ENCODE results near the gene TRPM2. TPM values are rescaled to one million over a fixed set of nuclear protein-coding genes. Genes with fewer than 3 reads are reported as not detected.
"Not testable (repeated sequence)": the region's sequence is repeated elsewhere in the genome, so short reads cannot be mapped to it uniquely, and the experiment has no call there.

Gene TRPM2
- total and polyA plus RNA-seq, 4 experiments from 2014 or later: 0.37 to 1.7 (median 1.3) TPM; not detected in 1

GRCh38 chr21:44392916-44393315 is 39.5 kb downstream of the TRPM2 start:
- Mint-ChIP-seq H3K27me3 (no peaks in the 10 kb centered on the region), H3K4me1 (peaks cover 0 to 1% (median 0%) of the 10 kb centered on the region in 4 donors), H3K36me3 (no peaks in the 10 kb centered on the region), H3K9me3 (peaks cover 0 to 4% (median 0%) of the 10 kb centered on the region in 8 donors), H3K4me3 (no peak overlapping the region), H3K27ac (no peak overlapping the region)
- H3K4me1 ChIP-seq (ENCODE audit: insufficient read depth, low read length): no peaks in the 10 kb centered on the region
- H3K27me3 ChIP-seq (ENCODE audit: insufficient read depth, low read length): no peaks in the 10 kb centered on the region
- intact Hi-C loops (cut with micrococcal nuclease): no loop called here
- H3K36me3 ChIP-seq (ENCODE audit: insufficient read depth, low read length): no peaks in the 10 kb centered on the region
- CTCF ChIA-PET (ENCODE audit: partially characterized antibody): interaction anchor here (0.9 kb wide), 1 partner anchor 10 kb away, joined by 3 read pairs; no protein-coding TSS in a partner anchor
- H3K27ac ChIP-seq (ENCODE audit: low read depth, low read length): no peak overlapping the region
- H3K4me3 ChIP-seq (ENCODE audit: low read length in 2 of 2): no peak overlapping the region
- POLR2A ChIA-PET (ENCODE audit: partially characterized antibody): no interaction called here
- DNase-seq: no peak
- no peaks in the 10 kb centered on the region for H3K9me3 ChIP-seq (ENCODE audit: control insufficient read depth in 1 of 2, low read length in 2 of 2)

- Mint-ChIP-seq H3K9me3 (no peaks in the 10 kb centered on the region), H3K4me1 (peaks cover 0 to 1% (median 0%) of the 10 kb centered on the region in 4 donors), H3K27me3 (no peaks in the 10 kb centered on the region), H3K4me3 (no peak overlapping the region), H3K36me3 (no peaks in the 10 kb centered on the region), H3K27ac (no peak overlapping the region)
- no peaks in the 10 kb centered on the region for H3K9me3 ChIP-seq (ENCODE audit: control insufficient read depth in 1 of 2, low read length in 2 of 2)
- H3K4me3 ChIP-seq (ENCODE audit: low read length in 2 of 2): no peak overlapping the region
- DNase-seq: no peak
- H3K36me3 ChIP-seq (ENCODE audit: insufficient read depth, low read length): no peaks in the 10 kb centered on the region
- H3K27me3 ChIP-seq (ENCODE audit: insufficient read depth, low read length): no peaks in the 10 kb centered on the region
- no peak overlapping the region for H3K27ac ChIP-seq (ENCODE audit: low read depth, low read length)
- no peaks in the 10 kb centered on the region for H3K4me1 ChIP-seq (ENCODE audit: insufficient read depth, low read length)
- CTCF ChIA-PET (ENCODE audit: partially characterized antibody): interaction anchor here (0.6 kb wide), 1 partner anchor 744 kb away, joined by 3 read pairs; no protein-coding TSS in a partner anchor
- POLR2A ChIA-PET (ENCODE audit: partially characterized antibody): no interaction called here
- intact Hi-C loops (cut with micrococcal nuclease): no loop called here
These were observed 41.3 kb downstream of the TRPM2 start for GRCh38 chr21:44394733-44395132.

GRCh38 chr21:44395260-44395659 is 41.8 kb downstream of the TRPM2 start:
- no peak overlapping the region for H3K27ac ChIP-seq (ENCODE audit: low read depth, low read length)
- no peak for DNase-seq
- no peak overlapping the region for H3K4me3 ChIP-seq (ENCODE audit: low read length in 2 of 2)
- Mint-ChIP-seq H3K27me3 (no peaks in the 10 kb centered on the region), H3K4me1 (peaks cover 0 to 1% (median 0%) of the 10 kb centered on the region in 4 donors), H3K36me3 (no peaks in the 10 kb centered on the region), H3K27ac (peak overlapping the region in 1 of 7 donors; percentile 22), H3K9me3 (no peaks in the 10 kb centered on the region), H3K4me3 (no peak overlapping the region)
- no peaks in the 10 kb centered on the region for H3K4me1 ChIP-seq (ENCODE audit: insufficient read depth, low read length)
- ChIA-PET POLR2A (ENCODE audit: partially characterized antibody) (no interaction called here), CTCF (ENCODE audit: partially characterized antibody) (no interaction called here)
- no peaks in the 10 kb centered on the region for H3K9me3 ChIP-seq (ENCODE audit: control insufficient read depth in 1 of 2, low read length in 2 of 2)
- H3K36me3 ChIP-seq (ENCODE audit: insufficient read depth, low read length): no peaks in the 10 kb centered on the region
- no peaks in the 10 kb centered on the region for H3K27me3 ChIP-seq (ENCODE audit: insufficient read depth, low read length)
- intact Hi-C loops (cut with micrococcal nuclease): no loop called here

GRCh38 chr21:44396803-44397202 is 43.4 kb downstream of the TRPM2 start:
- H3K9me3 Mint-ChIP-seq; intact Hi-C loops (cut with micrococcal nuclease); H3K4me3 Mint-ChIP-seq; POLR2A ChIA-PET (ENCODE audit: partially characterized antibody); H3K27ac Mint-ChIP-seq; H3K36me3 Mint-ChIP-seq; H3K4me1 ChIP-seq (ENCODE audit: insufficient read depth, low read length); DNase-seq; CTCF ChIA-PET (ENCODE audit: partially characterized antibody); H3K27ac ChIP-seq (ENCODE audit: low read depth, low read length); H3K27me3 ChIP-seq (ENCODE audit: insufficient read depth, low read length); H3K9me3 ChIP-seq (ENCODE audit: control insufficient read depth in 1 of 2, low read length in 2 of 2); H3K4me3 ChIP-seq (ENCODE audit: low read length in 2 of 2); H3K4me1 Mint-ChIP-seq; H3K27me3 Mint-ChIP-seq; H3K36me3 ChIP-seq (ENCODE audit: insufficient read depth, low read length): not testable (repeated sequence)

- Mint-ChIP-seq H3K27me3 (no peaks in the 10 kb centered on the region), H3K27ac (no peak overlapping the region), H3K4me3 (no peak overlapping the region), H3K9me3 (no peaks in the 10 kb centered on the region), H3K4me1 (peaks cover 0 to 1% (median 0%) of the 10 kb centered on the region in 4 donors), H3K36me3 (no peaks in the 10 kb centered on the region)
- H3K9me3 ChIP-seq (ENCODE audit: control insufficient read depth in 1 of 2, low read length in 2 of 2): no peaks in the 10 kb centered on the region
- no peaks in the 10 kb centered on the region for H3K36me3 ChIP-seq (ENCODE audit: insufficient read depth, low read length)
- POLR2A ChIA-PET (ENCODE audit: partially characterized antibody): no interaction called here
- CTCF ChIA-PET (ENCODE audit: partially characterized antibody): no interaction called here
- no peak for DNase-seq
- H3K27me3 ChIP-seq (ENCODE audit: insufficient read depth, low read length): no peaks in the 10 kb centered on the region
- H3K4me1 ChIP-seq (ENCODE audit: insufficient read depth, low read length): no peaks in the 10 kb centered on the region
- intact Hi-C loops (cut with micrococcal nuclease): no loop called here
- no peak overlapping the region for H3K4me3 ChIP-seq (ENCODE audit: low read length in 2 of 2)
- H3K27ac ChIP-seq (ENCODE audit: low read depth, low read length): no peak overlapping the region
These were observed 44.1 kb downstream of the TRPM2 start for GRCh38 chr21:44397431-44398031.

- ChIA-PET POLR2A (ENCODE audit: partially characterized antibody) (no interaction called here), CTCF (ENCODE audit: partially characterized antibody) (no interaction called here)
- no peaks in the 10 kb centered on the region for H3K4me1 ChIP-seq (ENCODE audit: insufficient read depth, low read length)
- H3K27ac ChIP-seq (ENCODE audit: low read depth, low read length): no peak overlapping the region
- no peak for DNase-seq
- H3K27me3 ChIP-seq (ENCODE audit: insufficient read depth, low read length): no peaks in the 10 kb centered on the region
- no peaks in the 10 kb centered on the region for H3K9me3 Mint-ChIP-seq
- intact Hi-C loops (cut with micrococcal nuclease): no loop called here
- H3K27ac Mint-ChIP-seq: no peak overlapping the region
- no peaks in the 10 kb centered on the region for H3K36me3 ChIP-seq (ENCODE audit: insufficient read depth, low read length)
- no peaks in the 10 kb centered on the region for H3K9me3 ChIP-seq (ENCODE audit: control insufficient read depth in 1 of 2, low read length in 2 of 2)
- H3K4me3 ChIP-seq (ENCODE audit: low read length in 2 of 2): no peak overlapping the region
- peaks cover 0 to 1% (median 0%) of the 10 kb centered on the region in 4 donors for H3K4me1 Mint-ChIP-seq
- no peaks in the 10 kb centered on the region for H3K36me3 Mint-ChIP-seq
- no peaks in the 10 kb centered on the region for H3K27me3 Mint-ChIP-seq
- H3K4me3 Mint-ChIP-seq: no peak overlapping the region
These were observed 45.1 kb downstream of the TRPM2 start for GRCh38 chr21:44398499-44398898.

GRCh38 chr21:44399151-44399954 is 45.9 kb downstream of the TRPM2 start:
- peaks cover 0 to 3% (median 0%) of the 10 kb centered on the region in 4 donors for H3K4me1 Mint-ChIP-seq
- H3K4me3 ChIP-seq (ENCODE audit: low read length in 2 of 2): no peak overlapping the region
- intact Hi-C loops (cut with micrococcal nuclease): no loop called here
- no peak for DNase-seq
- H3K9me3 Mint-ChIP-seq: no peaks in the 10 kb centered on the region
- no peaks in the 10 kb centered on the region for H3K4me1 ChIP-seq (ENCODE audit: insufficient read depth, low read length)
- ChIA-PET CTCF (ENCODE audit: partially characterized antibody) (interaction anchor here (0.6 kb wide), 1 partner anchor 216 kb away, joined by 3 read pairs; no protein-coding TSS in a partner anchor), POLR2A (ENCODE audit: partially characterized antibody) (no interaction called here)
- H3K27ac ChIP-seq (ENCODE audit: low read depth, low read length): no peak overlapping the region
- H3K36me3 Mint-ChIP-seq: no peaks in the 10 kb centered on the region
- no peaks in the 10 kb centered on the region for H3K36me3 ChIP-seq (ENCODE audit: insufficient read depth, low read length)
- no peaks in the 10 kb centered on the region for H3K9me3 ChIP-seq (ENCODE audit: control insufficient read depth in 1 of 2, low read length in 2 of 2)
- no peaks in the 10 kb centered on the region for H3K27me3 Mint-ChIP-seq
- H3K27me3 ChIP-seq (ENCODE audit: insufficient read depth, low read length): no peaks in the 10 kb centered on the region
- H3K27ac Mint-ChIP-seq: no peak overlapping the region
- no peak overlapping the region for H3K4me3 Mint-ChIP-seq
